Measurements from ENCODE around the gene KRT32. TPM values are rescaled to one million over a fixed set of nuclear protein-coding genes. Genes with fewer than 3 reads are reported as not detected.

KRT32 gene
- total RNA-seq, 2 donors from 2014 or later, result not detected

- Histone ChIP-seq H3K4me3 (no peak overlapping the region), H3K27me3 (no peaks in the 10 kb centered on the region), H3K9me3 (peaks cover 0 to 13% of the 10 kb centered on the region in 2 donors), H3K27ac (no peak overlapping the region), H3K36me3 (no peaks in the 10 kb centered on the region), H3K4me1 (no peaks in the 10 kb centered on the region)
- no peak for TF ChIP-seq CTCF (IDR thresholded peaks at IDR 0.05)
- no peak for DNase-seq (ENCODE audit: low spot score)
Observed at GRCh38 chr17:41456204-41456603, 11.0 kb downstream of the KRT32 start.

GRCh38 chr17:41455236-41455635 lies 11.9 kb downstream of the KRT32 start:
- no peak for DNase-seq (ENCODE audit: low spot score)
- no peaks in the 10 kb centered on the region for H3K36me3 ChIP-seq
- H3K9me3 ChIP-seq, result peaks cover 0 to 16% of the 10 kb centered on the region in 2 donors
- TF ChIP-seq CTCF (IDR thresholded peaks at IDR 0.05), result no peak
- no peak overlapping the region for H3K27ac ChIP-seq
- H3K4me1 ChIP-seq, result no peaks in the 10 kb centered on the region
- no peak overlapping the region for H3K4me3 ChIP-seq
- no peaks in the 10 kb centered on the region for H3K27me3 ChIP-seq

- Histone ChIP-seq H3K27me3 (no peaks in the 10 kb centered on the region), H3K4me3 (no peak overlapping the region), H3K27ac (no peak overlapping the region), H3K36me3 (no peaks in the 10 kb centered on the region), H3K9me3 (peaks cover 0 to 16% of the 10 kb centered on the region in 2 donors), H3K4me1 (no peaks in the 10 kb centered on the region)
- no peak for TF ChIP-seq CTCF (IDR thresholded peaks at IDR 0.05)
- no peak for DNase-seq (ENCODE audit: low spot score)
Observed at GRCh38 chr17:41453066-41453465, 14.1 kb downstream of the KRT32 start.

GRCh38 chr17:41452281-41452680 lies 14.9 kb downstream of the KRT32 start:
- no peak for DNase-seq (ENCODE audit: low spot score)
- Histone ChIP-seq H3K4me3 (no peak overlapping the region), H3K36me3 (no peaks in the 10 kb centered on the region), H3K27ac (no peak overlapping the region), H3K27me3 (no peaks in the 10 kb centered on the region), H3K9me3 (peaks cover 0 to 16% of the 10 kb centered on the region in 2 donors), H3K4me1 (no peaks in the 10 kb centered on the region)
- no peak for TF ChIP-seq CTCF (IDR thresholded peaks at IDR 0.05)

GRCh38 chr17:41451154-41451728 lies 15.9 kb downstream of the KRT32 start:
- Histone ChIP-seq H3K27me3 (no peaks in the 10 kb centered on the region), H3K27ac (no peak overlapping the region), H3K36me3 (no peaks in the 10 kb centered on the region), H3K9me3 (peaks cover 0 to 16% of the 10 kb centered on the region in 2 donors), H3K4me1 (no peaks in the 10 kb centered on the region), H3K4me3 (no peak overlapping the region)
- TF ChIP-seq CTCF (IDR thresholded peaks at IDR 0.05), result no peak
- no peak for DNase-seq (ENCODE audit: low spot score)

GRCh38 chr17:41449008-41449407 lies 18.2 kb downstream of the KRT32 start:
- H3K27me3 ChIP-seq, result peaks cover 0 to 2% of the 10 kb centered on the region in 2 donors
- TF ChIP-seq CTCF (IDR thresholded peaks at IDR 0.05), result no peak

More at GRCh38 chr17:41449008-41449407, 18.2 kb downstream of the KRT32 start:
- no peak overlapping the region for H3K27ac ChIP-seq
- H3K36me3 ChIP-seq, result no peaks in the 10 kb centered on the region
- H3K4me1 ChIP-seq, result no peaks in the 10 kb centered on the region
- DNase-seq (ENCODE audit: low spot score), result no peak
- H3K9me3 ChIP-seq, result peaks cover 0 to 24% of the 10 kb centered on the region in 2 donors
- H3K4me3 ChIP-seq, result no peak overlapping the region
